HEK293T (cell line): ENCODE data around the gene WBP2.
A peak's percentile ranks its signal among the peaks of the same experiment; 100 is the strongest.

ENCODE experiments used
- CTCF ChIA-PET: fragments of 350-600 bp; formaldehyde crosslinking; extraction: SDS; loops from one replicate; lab custom pipeline; 2021; ENCODE audit warnings: antibody characterized with exemption, inconsistent platforms; lab: Yijun Ruan, JAX
- POLR2A ChIA-PET: fragments of 350-600 bp; formaldehyde crosslinking; extraction: SDS; loops from one replicate; lab custom pipeline; 2020; ENCODE audit warnings: antibody characterized with exemption, inconsistent platforms; lab: Yijun Ruan, JAX
- DNase-seq: peaks from one replicate; pipeline ENCODE4 v3.0.0; 2012; ENCODE audit warnings: mixed read lengths; ENCODE audit errors: extremely low spot score
- ARNT ChIP-seq: fragments of 450-650 bp; IDR thresholded peaks from 2 replicates; pipeline ENCODE4 v1.6.1; 2017; ENCODE audit warnings: mild to moderate bottlenecking
- BHLHE40 ChIP-seq: fragments of 450-650 bp; IDR thresholded peaks from 2 replicates; pipeline ENCODE4 v1.6.1; 2016; ENCODE audit warnings: mild to moderate bottlenecking, moderate library complexity, borderline replicate concordance
- CTBP1 ChIP-seq: fragments of 450-650 bp; IDR thresholded peaks from 2 replicates; pipeline ENCODE4 v1.6.1; 2016; ENCODE audit warnings: borderline replicate concordance
- ELF4 ChIP-seq: fragments of 450-650 bp; IDR thresholded peaks from 2 replicates; pipeline ENCODE4 v1.6.1; 2017; ENCODE audit warnings: antibody characterized with exemption
- FOXA1 ChIP-seq: fragments of 450-650 bp; IDR thresholded peaks from 2 replicates; pipeline ENCODE4 v1.6.1; 2016; ENCODE audit warnings: mild to moderate bottlenecking
- FOXK2 ChIP-seq: fragments of 450-650 bp; IDR thresholded peaks from 2 replicates; pipeline ENCODE4 v1.6.1; 2016; ENCODE audit warnings: mild to moderate bottlenecking
- FOXM1 ChIP-seq: fragments of 450-650 bp; IDR thresholded peaks from 2 replicates; pipeline ENCODE4 v1.6.1; 2017; ENCODE audit warnings: mild to moderate bottlenecking, borderline replicate concordance
- HDGF ChIP-seq: fragments of 450-650 bp; IDR thresholded peaks from 2 replicates; pipeline ENCODE4 v1.6.1; 2017; ENCODE audit warnings: antibody characterized with exemption, borderline replicate concordance
- L3MBTL2 ChIP-seq: fragments of 450-650 bp; conservative IDR thresholded peaks from 2 replicates; pipeline ENCODE4 v1.6.1; 2016; ENCODE audit warnings: mild to moderate bottlenecking
- LEF1 ChIP-seq: fragments of 450-650 bp; IDR thresholded peaks from 2 replicates; pipeline ENCODE4 v1.6.1; 2017; ENCODE audit warnings: mild to moderate bottlenecking, borderline replicate concordance
- NFRKB ChIP-seq: fragments of 450-650 bp; IDR thresholded peaks from 2 replicates; pipeline ENCODE4 v1.6.1; 2016; ENCODE audit warnings: mild to moderate bottlenecking, moderate library complexity
- SP1 ChIP-seq: fragments of 450-650 bp; IDR thresholded peaks from 2 replicates; pipeline ENCODE4 v1.6.1; 2017
- SUZ12 ChIP-seq: fragments of 450-650 bp; IDR thresholded peaks from 2 replicates; pipeline ENCODE4 v1.6.1; 2016; ENCODE audit warnings: mild to moderate bottlenecking
- TARDBP ChIP-seq: fragments of 450-650 bp; IDR thresholded peaks from 2 replicates; pipeline ENCODE4 v1.6.1; 2016
- TF ChIP-seq, protein P1 (sequence below): fragments of 450-650 bp; IDR thresholded peaks from 2 replicates; pipeline ENCODE4 v1.6.1; 2016

Gene WBP2

DNA sequence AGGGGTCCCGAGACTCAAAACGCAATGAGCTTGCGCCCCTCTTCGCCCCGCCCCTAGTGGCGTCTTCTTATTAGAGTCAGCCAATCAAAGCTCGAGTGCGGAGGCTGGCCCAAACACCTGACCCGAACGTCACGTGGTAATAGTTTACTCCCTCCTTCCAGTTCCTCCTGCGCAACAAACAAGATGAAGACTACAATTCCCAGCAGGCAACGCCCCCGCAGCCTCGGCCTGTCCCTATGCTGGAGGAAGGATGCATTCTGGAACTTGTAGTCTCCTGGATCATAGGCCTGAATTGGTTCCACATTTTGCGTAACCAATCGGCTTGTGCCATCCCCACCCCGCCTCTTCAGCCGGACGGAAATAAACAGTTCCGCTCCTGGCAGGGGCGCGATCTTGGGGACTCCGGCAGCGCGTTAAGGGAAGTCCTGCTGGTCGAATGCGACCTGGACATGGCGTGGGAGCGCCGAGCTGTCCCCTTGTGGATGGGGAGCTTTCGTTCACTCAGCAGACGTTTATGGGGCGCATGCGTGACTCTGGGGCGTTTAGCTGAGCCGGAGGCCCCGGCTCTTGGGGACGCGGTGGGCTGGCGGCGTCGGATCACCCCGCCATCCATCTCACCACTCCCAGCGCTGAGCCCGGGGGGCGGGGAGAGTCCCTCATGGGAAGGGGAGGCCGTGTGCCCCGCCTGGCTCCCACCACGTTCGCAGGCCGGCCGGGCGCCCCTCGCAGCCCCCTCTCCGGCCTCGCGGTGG, at the start of gene WBP2:
TSS of gene WBP2 (minus strand) at position 26 of the 752 bp plus-strand sequence. CDS start 38 bp downstream, outside the sequence.
- ChIA-PET POLR2A (interaction anchor here (0.5 to 3.3 kb wide), 44 partner anchors 9 to 873 kb away, joined by 3 to 39 read pairs (median 5); partner anchors contain the start of genes CDK3, FBF1, GALK1 and MRPL38), CTCF (interaction anchor here (0.6 to 2.0 kb wide), 11 partner anchors 10 to 150 kb away, joined by 3 to 13 read pairs (median 4); partner anchors contain the start of gene TRIM65)
- TF ChIP-seq FOXM1 (no peak), FOXK2 (no peak), HDGF (0 out of 2 replicates have a peak, but pooled peaks have one; percentile 16), L3MBTL2 (peak; percentile 94)
- TF ChIP-seq, protein P1, sequence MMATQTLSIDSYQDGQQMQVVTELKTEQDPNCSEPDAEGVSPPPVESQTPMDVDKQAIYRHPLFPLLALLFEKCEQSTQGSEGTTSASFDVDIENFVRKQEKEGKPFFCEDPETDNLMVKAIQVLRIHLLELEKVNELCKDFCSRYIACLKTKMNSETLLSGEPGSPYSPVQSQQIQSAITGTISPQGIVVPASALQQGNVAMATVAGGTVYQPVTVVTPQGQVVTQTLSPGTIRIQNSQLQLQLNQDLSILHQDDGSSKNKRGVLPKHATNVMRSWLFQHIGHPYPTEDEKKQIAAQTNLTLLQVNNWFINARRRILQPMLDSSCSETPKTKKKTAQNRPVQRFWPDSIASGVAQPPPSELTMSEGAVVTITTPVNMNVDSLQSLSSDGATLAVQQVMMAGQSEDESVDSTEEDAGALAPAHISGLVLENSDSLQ = 0 out of 2 replicates have a peak, but pooled peaks have one; percentile 34
- DNase-seq = peak; percentile 98

DNA sequence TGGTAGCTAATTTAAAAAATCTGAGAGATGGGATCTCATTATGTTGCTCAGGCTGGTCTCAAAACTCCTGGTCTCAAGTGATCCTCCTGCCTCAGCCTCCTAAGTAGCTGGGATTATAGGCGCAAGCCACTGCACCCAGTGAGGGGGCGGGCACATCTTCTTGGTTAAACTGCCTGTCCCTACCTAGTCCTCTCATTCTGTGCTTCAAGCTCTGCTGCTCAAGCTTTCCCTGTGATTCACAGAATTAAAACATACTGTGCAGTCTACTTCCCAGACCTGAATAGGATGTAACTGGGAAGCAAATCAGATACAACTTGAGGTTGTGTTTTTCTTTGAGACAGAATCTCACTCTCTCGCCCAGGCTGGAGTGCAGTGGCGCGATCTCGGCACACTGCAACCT, 47.3 kb upstream of the WBP2 start:
- TF ChIP-seq, protein P1 = no peak
- TF ChIP-seq HDGF (no peak), SUZ12 (no peak), CTBP1 (no peak)
- CTCF ChIA-PET = no interaction called here
- DNase-seq = no peak
- POLR2A ChIA-PET = no interaction called here

DNA sequence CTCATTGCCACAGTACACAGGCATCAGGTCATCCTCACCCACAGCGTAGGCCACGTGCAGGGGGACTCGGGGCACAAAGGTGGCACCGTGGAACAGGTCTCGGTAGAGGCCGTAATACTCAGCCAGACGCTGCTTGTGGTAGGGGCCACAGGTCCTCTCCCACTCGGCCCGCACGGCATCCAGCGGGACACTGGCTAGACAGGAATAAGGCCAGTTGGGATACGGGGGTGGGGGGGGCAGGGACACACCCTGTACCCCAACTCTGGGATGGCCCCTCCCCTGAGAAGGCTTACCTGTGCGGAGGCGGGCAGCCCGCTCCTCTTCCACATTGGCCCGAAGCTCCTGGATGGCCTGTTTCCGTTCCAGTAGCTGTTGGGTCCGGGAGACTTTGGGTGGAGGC, 46.6 kb upstream of the WBP2 start:
- POLR2A ChIA-PET = no interaction called here

DNA sequence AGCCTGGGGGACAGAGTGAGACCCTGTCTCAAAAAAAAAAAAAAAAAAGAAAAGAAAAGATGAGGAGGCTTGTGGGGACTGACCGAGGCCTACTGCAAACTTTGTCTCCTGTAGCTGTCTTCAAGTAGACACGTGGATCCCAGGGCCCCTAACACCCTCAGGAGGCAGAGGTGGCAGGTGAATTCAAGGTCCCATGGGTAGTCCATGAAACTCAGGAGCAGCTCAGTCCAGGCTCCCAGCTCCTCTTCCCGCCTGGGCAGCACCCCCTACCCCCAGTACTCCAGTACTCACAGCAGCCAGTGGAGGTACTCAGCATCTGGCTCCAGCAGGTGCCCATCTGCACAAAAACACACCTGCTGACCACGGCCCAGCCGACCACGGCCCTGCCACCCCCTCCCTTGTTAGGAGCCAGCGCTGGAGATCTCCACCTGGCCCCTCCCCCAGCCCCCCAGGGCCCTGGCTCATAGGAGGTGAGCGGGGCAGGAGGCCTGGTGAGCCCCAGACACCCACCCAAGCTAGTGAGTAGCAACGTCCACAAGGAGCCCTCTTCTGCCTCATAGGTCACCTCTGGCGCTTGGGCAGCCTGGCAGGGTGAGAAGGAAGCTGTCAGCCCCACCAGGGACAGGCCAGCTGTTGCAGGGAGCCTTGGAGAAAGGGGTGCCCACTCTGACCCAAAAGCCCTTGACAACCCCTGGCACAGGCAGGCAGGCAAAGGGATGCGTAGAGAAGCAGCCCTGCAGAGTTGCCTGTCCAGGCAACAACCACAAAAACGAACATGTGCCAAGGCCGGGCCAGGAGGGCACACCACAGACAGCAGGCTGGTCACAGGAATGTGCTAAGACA, 45.8 kb upstream of the WBP2 start:
- ChIA-PET POLR2A (interaction anchor here (1.3 to 1.4 kb wide), 2 partner anchors 40 to 74 kb away, joined by 3 read pairs; partner anchors contain the start of gene FBF1), CTCF (no interaction called here)
- no peak for DNase-seq
- TF ChIP-seq FOXA1 (no peak), SUZ12 (no peak), LEF1 (no peak), NFRKB (no peak)

More for the DNA sequence above, 46.6 kb upstream of the WBP2 start:
- TF ChIP-seq NFRKB (no peak), BHLHE40 (no peak)
- TF ChIP-seq, protein P1 = no peak
- no peak for DNase-seq
- CTCF ChIA-PET = no interaction called here

DNA sequence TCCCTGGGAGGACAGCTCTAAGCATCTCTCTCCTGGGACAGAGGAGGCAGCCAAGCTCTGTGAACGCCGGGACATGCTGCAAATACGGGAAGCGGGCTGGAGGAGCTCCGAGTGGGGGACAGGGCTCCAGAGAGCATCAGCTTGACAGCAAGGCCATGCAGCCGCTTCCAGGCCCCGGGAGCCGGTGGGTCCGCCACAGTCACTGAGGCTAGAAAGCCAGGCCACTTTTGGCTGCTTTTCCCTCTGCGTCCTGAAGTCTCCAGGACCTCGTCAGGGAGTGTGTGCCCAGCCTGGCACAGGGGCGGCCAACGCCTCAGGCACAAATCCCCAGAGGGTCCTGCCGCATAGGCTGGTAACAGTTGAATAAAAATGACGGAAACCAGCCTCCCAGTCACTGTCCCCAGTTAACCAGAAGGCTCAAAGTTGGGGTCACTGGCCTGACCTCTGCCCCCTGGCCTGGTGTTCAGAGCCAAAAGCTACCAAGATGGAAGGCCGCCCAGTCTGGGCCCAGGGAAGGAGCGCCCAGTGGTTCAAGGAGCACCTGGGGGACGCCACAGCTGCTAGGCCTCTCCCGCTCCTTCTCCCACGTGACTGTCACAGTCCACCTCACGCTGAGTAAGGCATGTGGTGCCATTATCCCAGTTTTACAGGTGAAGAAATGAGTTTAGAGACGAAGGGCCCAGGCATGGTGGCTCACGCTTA, 44.8 kb upstream of the WBP2 start:
- no peak for TF ChIP-seq NFRKB
- TF ChIP-seq FOXM1 = no peak
- TF ChIP-seq BHLHE40 = no peak
- no peak for TF ChIP-seq ARNT
- TF ChIP-seq, protein P1 = no peak
- no peak for TF ChIP-seq FOXK2
- TF ChIP-seq HDGF = no peak
- TF ChIP-seq L3MBTL2 = no peak
- TF ChIP-seq TARDBP = no peak
- TF ChIP-seq FOXA1 = no peak
- no peak for TF ChIP-seq SP1
- TF ChIP-seq CTBP1 = no peak
- TF ChIP-seq ELF4 = no peak
- TF ChIP-seq LEF1 = no peak
- TF ChIP-seq SUZ12 = no peak
- ChIA-PET POLR2A (interaction anchor here (0.9 to 1.7 kb wide), 4 partner anchors 41 to 73 kb away, joined by 3 to 8 read pairs (median 3); partner anchors contain the start of genes FBF1 and WBP2), CTCF (interaction anchor here (0.9 kb wide), 1 partner anchor 23 kb away, joined by 4 read pairs; no protein-coding TSS in a partner anchor)
- no peak for DNase-seq
